Naive thymus-derived CD8-positive, alpha-beta T cell (primary cell): ENCODE results near the gene DPM2. TPM values are rescaled to one million over a fixed set of nuclear protein-coding genes. Genes with fewer than 3 reads are reported as not detected.

Source experiments
- ATAC-seq, 2 donors: fragments of 150-1000 bp; cut with Tn5 transposase in 1 of 2; sonication (Bioruptor Pico), chemical (Tn5 transposase) in 1 of 2; 1 replicate in 1 of 2; 2 replicates in 1 of 2; pipeline ENCODE4 v1.10.0; 2021; ENCODE audit warnings: mild to moderate bottlenecking in 2 of 2, moderate library complexity in 2 of 2
- POLR2A ChIA-PET: fragments of 350-600 bp; sonication (Branson Sonifier 250); formaldehyde crosslinking; loops from one replicate; lab custom pipeline; 2021; ENCODE audit warnings: antibody characterized with exemption; lab: Charles Lee
- DNase-seq, 10 donors: peaks; one replicate each; pipeline versions ENCODE4 v3.0.0 to v3.0.0-alpha.2; 2020 to 2022
- H3K27ac Mint-ChIP-seq, 10 donors: one replicate each; pipeline ENCODE4 v1.8.0; 2020 to 2022; ENCODE audit warnings: mild to moderate bottlenecking in 10 of 10, mixed read lengths in 10 of 10, moderate library complexity in 4 of 10, inconsistent platforms in 1 of 10
- H3K27me3 Mint-ChIP-seq, 5 donors: one replicate each; pipeline ENCODE4 v1.8.0; 2021 to 2022; ENCODE audit warnings: mixed read lengths in 5 of 5
- H3K36me3 Mint-ChIP-seq, 3 donors: one replicate each; pipeline ENCODE4 v1.8.0; 2020 to 2022; ENCODE audit warnings: mixed read lengths in 3 of 3, mild to moderate bottlenecking in 2 of 3, inconsistent platforms in 1 of 3
- H3K4me1 Mint-ChIP-seq, 4 donors: one replicate each; pipeline ENCODE4 v1.8.0; 2021 to 2022; ENCODE audit warnings: mixed read lengths in 4 of 4
- H3K4me3 Mint-ChIP-seq, 10 donors: one replicate each; pipeline ENCODE4 v1.8.0; 2020 to 2022; ENCODE audit warnings: mild to moderate bottlenecking in 10 of 10, mixed read lengths in 10 of 10, moderate library complexity in 6 of 10, inconsistent platforms in 1 of 10
- H3K9me3 Mint-ChIP-seq, 9 donors: one replicate each; pipeline ENCODE4 v1.8.0; 2020 to 2022; ENCODE audit warnings: mixed read lengths in 9 of 9, mild to moderate bottlenecking in 3 of 9, inconsistent platforms in 1 of 9, moderate library complexity in 1 of 9
- polyA plus RNA-seq, 3 donors: library from polyadenylated mRNA; unstranded; fragments of 300-500 nt; fragmentation: Illumina TruSeq; gene quantifications; one replicate each; pipeline ENCODE4 v1.2.3, GENCODE V29; 2021
- total RNA-seq, 8 experiments: library from RNA in 2 of 8; stranded (reverse) in 2 of 8; gene quantifications; one replicate each; pipeline ENCODE4 v1.2.3 and lab custom pipeline; 2021 to 2026

DPM2 gene
- total and polyA plus RNA-seq, 5 experiments from 2014 or later, result 28.5 to 74.6 (median 34.7) TPM

DNA sequence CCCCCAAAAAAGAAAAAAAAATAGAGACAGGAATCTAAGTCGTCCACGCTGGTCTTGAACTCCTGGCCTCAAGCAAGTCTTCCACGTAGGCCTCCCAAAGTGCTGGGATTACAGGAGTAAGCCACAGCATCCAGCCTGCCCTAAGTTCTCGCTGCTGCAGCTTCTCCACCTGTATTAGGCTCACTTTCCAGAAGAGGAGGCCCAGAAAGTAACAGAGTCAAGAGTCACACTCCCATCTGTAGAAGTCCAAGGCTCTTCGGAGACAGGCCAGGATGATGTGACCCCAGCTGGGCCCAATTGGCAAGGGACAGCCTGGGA is 41.3 kb upstream of the DPM2 start:
- H3K36me3 Mint-ChIP-seq, result peaks cover 14 to 52% (median 27%) of the 10 kb centered on the region in 3 donors
- peaks cover 35 to 73% (median 58%) of the 10 kb centered on the region in 4 donors for H3K4me1 Mint-ChIP-seq
- H3K27ac Mint-ChIP-seq, result peak overlapping the region; percentile 82 to 100 (median 94)
- peak overlapping the region; percentile 88 to 99 (median 95) for H3K4me3 Mint-ChIP-seq
- POLR2A ChIA-PET, result interaction anchor here (0.7 to 67.4 kb wide), 5 partner anchors 1 to 91 kb away, joined by 3 to 2190 read pairs (median 1266); partner anchors contain the start of genes DPM2 and EEIG1
- ATAC-seq (no peak), DNase-seq (no peak)
- H3K9me3 Mint-ChIP-seq, result no peaks in the 10 kb centered on the region
- H3K27me3 Mint-ChIP-seq, result no peaks in the 10 kb centered on the region

DNA sequence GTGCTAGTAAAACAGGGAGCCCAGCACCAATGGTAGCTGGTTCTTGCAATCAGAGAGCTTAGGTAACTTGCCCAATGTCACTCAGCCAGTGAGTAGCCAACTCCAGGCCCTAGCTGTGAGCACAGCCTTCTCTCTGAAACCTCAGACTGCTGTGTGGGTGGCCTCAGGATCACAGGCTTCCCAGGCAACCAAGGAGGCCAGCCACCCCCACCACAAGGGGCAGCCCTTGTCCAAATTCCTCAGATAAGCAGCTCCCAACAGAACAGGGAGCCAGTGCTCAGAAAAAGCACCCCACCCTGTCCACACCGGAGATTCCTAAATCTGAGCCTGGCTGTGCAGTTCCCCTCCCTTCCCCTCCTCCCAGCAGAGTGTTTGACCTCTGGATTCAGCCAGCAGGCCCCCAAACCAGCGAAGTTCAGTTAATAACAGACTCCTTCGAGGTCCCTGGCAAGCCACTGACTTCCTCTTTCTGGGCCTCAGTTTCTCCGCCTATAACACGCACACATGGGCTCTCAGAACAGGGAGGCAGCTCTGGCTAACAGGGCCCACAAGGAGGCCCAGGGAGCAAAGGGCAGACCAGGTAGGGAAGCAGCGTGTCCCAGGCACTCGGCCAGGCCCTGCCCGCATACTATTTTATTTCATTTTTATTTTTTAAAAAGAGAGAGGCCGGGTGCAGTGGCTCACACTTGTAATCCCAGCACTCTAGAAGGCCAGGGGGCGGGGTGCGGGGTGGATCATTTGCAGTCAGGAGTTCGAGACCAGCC is 40.4 kb upstream of the DPM2 start:
- Mint-ChIP-seq H3K27ac (peak overlapping the region; percentile 84 to 100 (median 96)), H3K4me3 (peak overlapping the region; percentile 87 to 99 (median 94)), H3K4me1 (peaks cover 30 to 73% (median 54%) of the 10 kb centered on the region in 4 donors), H3K9me3 (no peaks in the 10 kb centered on the region), H3K27me3 (no peaks in the 10 kb centered on the region), H3K36me3 (peaks cover 14 to 52% (median 27%) of the 10 kb centered on the region in 3 donors)
- DNase-seq (no peak), ATAC-seq (no peak)
- POLR2A ChIA-PET, result interaction anchor here (0.7 to 67.4 kb wide), 4 partner anchors 2 to 92 kb away, joined by 4 to 2190 read pairs (median 1728); partner anchors contain the start of genes DPM2 and EEIG1

DNA sequence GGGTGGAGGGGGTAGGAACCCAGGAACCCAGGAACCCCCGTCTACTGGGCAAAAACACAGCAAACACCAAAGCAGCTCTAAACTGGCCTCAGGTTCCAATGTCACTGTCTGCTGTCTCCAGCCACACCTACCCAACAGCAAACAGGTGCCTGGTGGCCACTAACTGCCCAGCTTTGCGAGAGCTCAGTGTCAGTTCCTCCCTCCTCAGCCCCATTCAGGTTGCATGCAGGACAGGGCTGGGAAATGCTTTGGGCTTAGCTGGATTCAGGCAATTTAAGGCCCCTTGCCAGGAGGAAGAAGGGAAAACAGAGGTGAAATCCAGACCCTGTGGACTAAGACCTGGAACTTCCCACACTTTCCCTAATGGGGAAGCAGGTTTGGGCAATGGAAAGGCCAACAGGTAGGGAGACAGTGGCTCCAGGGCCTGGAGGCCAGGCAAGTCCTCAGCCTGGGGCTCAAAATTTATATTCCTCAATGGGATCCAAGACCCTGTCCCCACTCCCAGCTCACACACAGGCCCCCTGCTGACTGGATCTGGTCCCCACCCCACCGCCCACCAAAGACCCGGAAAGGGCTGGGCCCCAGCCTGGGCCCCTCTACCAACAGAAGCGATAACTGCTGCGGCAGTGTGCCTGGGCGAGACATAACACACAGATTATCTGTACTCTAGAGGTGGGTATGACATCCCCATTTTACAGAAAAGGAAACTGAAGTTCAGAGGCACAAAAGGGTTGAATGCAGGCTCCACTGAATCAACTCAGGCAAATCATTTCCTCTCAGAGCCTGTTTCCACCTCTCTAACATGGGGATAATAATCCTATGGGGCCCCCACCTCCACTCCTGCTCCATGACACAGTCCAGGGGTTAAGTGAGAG is 39.6 kb upstream of the DPM2 start:
- ATAC-seq (no peak), DNase-seq (no peak)
- POLR2A ChIA-PET, result interaction anchor here (1.7 to 67.4 kb wide), 4 partner anchors 3 to 94 kb away, joined by 8 to 2190 read pairs (median 1728); partner anchors contain the start of genes DPM2 and EEIG1
- H3K9me3 Mint-ChIP-seq, result no peaks in the 10 kb centered on the region
- peaks cover 28 to 73% (median 53%) of the 10 kb centered on the region in 4 donors for H3K4me1 Mint-ChIP-seq
- H3K36me3 Mint-ChIP-seq, result peaks cover 14 to 52% (median 27%) of the 10 kb centered on the region in 3 donors
- peak overlapping the region; percentile 84 to 100 (median 96) for H3K27ac Mint-ChIP-seq
- peak overlapping the region; percentile 87 to 99 (median 94) for H3K4me3 Mint-ChIP-seq
- no peaks in the 10 kb centered on the region for H3K27me3 Mint-ChIP-seq

DNA sequence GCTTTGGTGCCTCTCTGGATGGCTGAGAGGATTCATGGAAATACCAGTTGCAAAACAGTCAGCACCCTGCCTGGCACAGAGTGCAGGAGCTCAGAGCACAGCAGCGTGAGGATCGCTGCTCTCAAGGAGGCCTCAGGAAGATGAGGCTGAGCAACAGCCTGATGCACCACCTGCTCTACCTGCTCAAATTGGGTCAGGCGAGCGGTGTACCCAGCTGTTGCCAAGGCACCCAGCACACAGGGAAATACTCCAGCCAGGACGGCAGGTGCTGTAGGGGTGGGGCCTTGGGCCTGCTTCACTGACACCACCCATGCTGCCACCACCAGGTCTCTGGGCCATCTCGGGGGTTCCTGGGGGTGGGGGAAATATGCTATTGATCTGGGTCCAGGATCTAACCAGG is 38.8 kb upstream of the DPM2 start:
- H3K4me1 Mint-ChIP-seq, result peaks cover 28 to 74% (median 54%) of the 10 kb centered on the region in 4 donors
- peak overlapping the region; percentile 92 to 100 (median 97) for H3K27ac Mint-ChIP-seq
- DNase-seq (peak in 3 of 10 donors; percentile 54 to 61 (median 57)), ATAC-seq (peak; percentile 8 to 20)
- no peaks in the 10 kb centered on the region for H3K27me3 Mint-ChIP-seq
- H3K4me3 Mint-ChIP-seq, result peak overlapping the region; percentile 87 to 99 (median 94)
- POLR2A ChIA-PET, result interaction anchor here (0.7 to 67.4 kb wide), 6 partner anchors 4 to 141 kb away, joined by 3 to 2190 read pairs (median 637); partner anchors contain the start of genes DPM2 and EEIG1
- no peaks in the 10 kb centered on the region for H3K9me3 Mint-ChIP-seq
- peaks cover 14 to 55% (median 27%) of the 10 kb centered on the region in 3 donors for H3K36me3 Mint-ChIP-seq

DNA sequence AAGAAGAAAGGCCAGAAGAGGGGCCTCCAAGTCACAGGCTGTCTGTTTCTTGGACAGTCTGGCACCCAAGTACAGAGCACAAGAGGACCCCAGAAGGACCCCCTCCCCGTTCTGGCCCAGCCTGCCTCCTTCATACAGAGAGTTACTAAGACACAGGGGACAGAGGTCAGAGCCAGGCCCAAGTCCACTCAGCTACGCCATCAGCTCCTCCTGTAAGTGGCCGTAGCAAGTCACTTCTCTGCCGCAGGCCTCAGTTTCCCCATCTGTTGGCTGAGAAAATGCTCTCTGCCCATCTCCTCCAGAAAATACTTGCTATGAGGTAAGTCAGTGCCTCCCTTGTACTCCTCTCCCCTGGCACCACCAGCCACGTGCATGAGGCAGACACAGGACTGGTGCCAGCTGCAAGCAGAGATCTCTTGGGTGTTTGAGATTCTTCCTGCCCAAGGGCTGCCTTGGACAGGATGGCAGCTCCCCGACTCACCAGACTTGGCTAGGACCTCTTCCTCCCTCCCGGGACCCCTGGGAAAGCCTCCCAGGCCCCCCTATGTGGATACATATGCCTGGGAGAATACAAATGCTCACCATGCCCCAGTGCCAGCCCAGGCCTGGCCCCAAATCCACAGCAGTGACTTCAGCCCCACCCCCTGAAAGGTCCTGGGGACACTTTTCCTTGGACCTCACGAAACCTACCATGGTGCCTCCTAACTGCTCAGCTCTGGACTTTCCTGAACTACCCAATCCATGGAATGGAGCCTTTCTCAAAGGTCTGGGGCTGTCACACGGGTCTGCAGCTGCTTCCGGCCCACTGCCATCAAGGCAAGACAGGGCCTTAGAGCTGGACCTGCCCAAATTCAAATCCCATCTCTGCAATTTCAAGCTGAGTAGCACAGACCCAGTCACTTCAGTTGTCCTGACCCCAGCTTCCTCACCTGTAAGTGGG is 38.0 kb upstream of the DPM2 start:
- Mint-ChIP-seq H3K4me1 (peaks cover 30 to 77% (median 56%) of the 10 kb centered on the region in 4 donors), H3K36me3 (peaks cover 14 to 57% (median 27%) of the 10 kb centered on the region in 3 donors), H3K9me3 (no peaks in the 10 kb centered on the region), H3K4me3 (peak overlapping the region; percentile 87 to 99 (median 94)), H3K27me3 (no peaks in the 10 kb centered on the region), H3K27ac (peak overlapping the region; percentile 92 to 100 (median 97))
- no peak for ATAC-seq
- POLR2A ChIA-PET, result interaction anchor here (0.7 to 67.4 kb wide), 10 partner anchors 4 to 142 kb away, joined by 3 to 2190 read pairs (median 5); partner anchors contain the start of genes DPM2, EEIG1, NAIF1 and PIP5KL1
- DNase-seq, result no peak

DNA sequence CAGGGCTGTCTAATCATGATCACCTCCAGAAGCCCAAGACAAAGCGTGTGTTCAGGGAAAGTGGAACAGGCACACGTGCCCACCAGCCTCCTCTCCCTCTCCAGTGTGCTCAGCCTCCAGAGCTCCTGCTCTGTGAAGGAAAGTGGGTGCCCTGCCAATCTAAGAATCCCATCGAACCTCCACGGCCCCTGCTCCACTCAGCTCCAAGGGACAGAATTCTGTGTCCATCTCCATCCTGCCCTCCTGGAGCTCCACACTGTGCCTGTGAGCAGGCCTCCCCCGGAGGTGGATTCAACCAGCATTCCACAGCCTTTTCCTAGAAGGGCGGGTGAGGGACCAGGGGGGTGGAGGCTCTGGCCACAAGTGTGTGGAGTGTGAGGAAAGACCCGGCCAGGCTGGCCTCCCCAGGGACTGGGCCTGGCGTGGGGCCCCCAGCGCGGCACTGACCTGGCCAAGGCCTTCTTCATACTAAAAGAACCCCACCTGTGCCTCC is 37.2 kb upstream of the DPM2 start:
- Mint-ChIP-seq H3K36me3 (peaks cover 12 to 64% (median 25%) of the 10 kb centered on the region in 3 donors), H3K4me3 (peak overlapping the region; percentile 87 to 99 (median 94)), H3K27me3 (no peaks in the 10 kb centered on the region), H3K4me1 (peaks cover 35 to 83% (median 65%) of the 10 kb centered on the region in 4 donors), H3K27ac (peak overlapping the region; percentile 92 to 100 (median 97)), H3K9me3 (no peaks in the 10 kb centered on the region)
- POLR2A ChIA-PET, result interaction anchor here (0.9 to 67.4 kb wide), 7 partner anchors 5 to 123 kb away, joined by 3 to 2190 read pairs (median 6); partner anchors contain the start of genes DPM2, EEIG1 and PIP5KL1
- DNase-seq, result no peak
- no peak for ATAC-seq

DNA sequence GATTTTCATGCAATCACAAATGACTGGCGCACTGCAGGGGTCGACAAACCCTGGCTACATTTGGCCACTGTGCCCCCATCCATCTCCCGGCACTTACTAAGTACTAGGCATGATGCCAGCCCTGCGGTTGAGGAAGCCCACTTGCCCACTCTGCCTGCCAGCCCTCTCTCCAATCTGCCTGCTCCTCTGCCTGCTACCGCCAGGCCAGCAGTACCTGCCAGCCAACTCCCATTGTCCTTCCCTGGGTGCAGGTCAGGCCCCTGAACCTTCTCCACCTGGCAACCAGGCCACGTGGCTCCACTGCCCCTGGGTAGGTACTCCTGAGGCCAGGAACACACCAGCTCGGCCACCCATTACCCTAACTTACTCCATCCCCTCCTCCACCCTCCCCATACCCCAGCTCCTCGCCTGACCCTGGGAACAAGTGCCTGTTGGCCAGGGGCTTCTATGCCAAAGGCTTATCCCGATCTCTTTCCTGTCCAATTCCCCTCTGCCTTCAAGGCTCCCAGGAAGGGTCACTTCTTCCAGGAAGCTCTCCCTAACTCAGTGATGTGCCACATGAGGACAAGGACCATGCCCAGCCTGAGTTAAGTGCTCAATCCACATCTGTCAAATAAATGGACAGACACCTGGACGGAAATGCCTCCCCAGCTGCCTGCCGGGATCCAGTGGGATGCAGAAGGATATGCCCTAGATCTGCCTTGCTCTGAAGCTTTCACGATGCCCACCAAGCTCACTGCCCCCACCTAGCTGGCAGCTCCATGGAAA is 36.5 kb upstream of the DPM2 start:
- Mint-ChIP-seq H3K9me3 (no peaks in the 10 kb centered on the region), H3K4me1 (peaks cover 38 to 86% (median 71%) of the 10 kb centered on the region in 4 donors), H3K27me3 (no peaks in the 10 kb centered on the region), H3K4me3 (peak overlapping the region; percentile 87 to 99 (median 94)), H3K27ac (peak overlapping the region; percentile 92 to 100 (median 96)), H3K36me3 (peaks cover 8 to 68% (median 20%) of the 10 kb centered on the region in 3 donors)
- POLR2A ChIA-PET, result interaction anchor here (1.0 to 67.4 kb wide), 4 partner anchors 6 to 93 kb away, joined by 4 to 2190 read pairs (median 1728); partner anchors contain the start of genes DPM2, EEIG1 and NAIF1
- no peak for ATAC-seq
- DNase-seq, result no peak

DNA sequence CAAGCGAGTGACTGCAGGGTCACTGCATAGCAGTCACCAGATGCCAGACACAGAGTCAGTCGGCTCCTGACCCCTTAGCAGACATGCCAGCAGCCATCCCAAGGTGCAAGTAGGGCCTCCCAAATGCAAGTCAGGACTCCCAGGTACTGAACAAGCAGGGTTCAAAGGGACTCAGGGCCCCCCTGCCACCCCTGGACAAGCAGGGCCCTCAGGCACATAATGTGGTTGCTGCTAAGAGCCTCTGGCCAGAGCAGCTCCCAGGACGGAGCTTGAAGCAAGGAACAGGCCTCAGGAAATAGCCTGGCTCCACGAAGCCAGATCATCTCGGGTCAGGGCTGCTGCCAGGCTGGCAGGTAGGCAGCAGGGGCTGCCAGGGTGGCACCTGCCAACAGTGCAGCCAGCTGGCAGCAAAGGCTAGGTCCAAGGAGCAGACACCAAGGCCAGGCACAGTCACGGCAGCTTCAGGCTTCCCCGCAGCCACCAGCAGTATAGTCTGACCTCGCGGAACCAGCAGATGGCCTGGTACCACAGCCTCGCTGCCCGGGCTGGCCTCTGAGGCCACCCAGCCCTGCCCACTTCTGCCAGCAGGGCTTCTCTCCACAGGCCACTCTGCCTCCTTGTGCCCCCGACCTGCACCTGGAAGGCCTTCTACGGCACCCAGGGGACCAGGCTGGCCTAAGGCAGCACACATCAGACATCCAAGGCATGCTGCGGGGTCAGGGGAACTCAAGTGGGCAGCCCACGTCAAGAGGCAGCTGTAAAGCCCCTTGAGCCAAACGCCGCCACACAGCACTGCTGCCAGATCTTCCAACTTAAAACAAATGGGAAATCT is 35.7 kb upstream of the DPM2 start:
- Mint-ChIP-seq H3K4me3 (peak overlapping the region; percentile 87 to 99 (median 94)), H3K9me3 (no peaks in the 10 kb centered on the region), H3K27ac (peak overlapping the region; percentile 92 to 100 (median 96)), H3K36me3 (peaks cover 4 to 67% (median 15%) of the 10 kb centered on the region in 3 donors), H3K27me3 (no peaks in the 10 kb centered on the region), H3K4me1 (peaks cover 45 to 90% (median 79%) of the 10 kb centered on the region in 4 donors)
- no peak for ATAC-seq
- no peak for DNase-seq
- POLR2A ChIA-PET, result interaction anchor here (1.0 to 67.4 kb wide), 4 partner anchors 7 to 94 kb away, joined by 4 to 2190 read pairs (median 1728); partner anchors contain the start of genes DPM2, EEIG1 and NAIF1

DNA sequence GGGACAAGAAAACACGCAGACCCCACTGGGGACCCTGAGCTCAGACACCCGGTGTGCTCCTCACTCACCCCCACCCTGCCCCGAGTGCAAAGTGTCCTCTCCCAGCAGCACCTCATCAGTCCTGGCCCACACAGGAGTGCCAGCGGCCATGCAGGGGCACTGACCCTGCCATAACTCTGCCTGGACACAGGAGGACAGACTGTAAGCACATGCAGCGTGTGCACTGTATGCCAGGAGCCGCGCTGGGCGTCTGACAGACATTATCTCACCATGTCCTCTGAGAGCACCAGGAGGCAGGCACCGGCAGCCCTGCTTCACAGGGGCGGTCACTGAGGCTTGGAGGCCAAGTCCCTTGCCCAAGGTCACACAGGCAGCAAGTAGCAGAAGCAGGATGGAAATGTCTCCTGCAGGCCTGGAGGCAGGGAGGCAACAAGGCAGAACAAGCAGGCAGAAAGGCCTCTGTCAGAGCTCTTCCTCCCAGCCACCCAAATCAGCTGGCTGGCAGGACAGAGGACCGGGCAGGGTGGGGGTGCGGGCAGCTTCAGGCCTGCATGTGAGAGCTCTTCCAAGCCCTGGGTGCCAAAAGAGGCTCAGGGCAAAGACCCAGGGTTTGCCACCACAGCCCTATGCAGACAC is 34.7 kb upstream of the DPM2 start:
- H3K27me3 Mint-ChIP-seq, result no peaks in the 10 kb centered on the region

More for the DNA sequence above, 34.7 kb upstream of the DPM2 start:
- peaks cover 4 to 59% (median 10%) of the 10 kb centered on the region in 3 donors for H3K36me3 Mint-ChIP-seq
- peak overlapping the region; percentile 87 to 99 (median 94) for H3K4me3 Mint-ChIP-seq
- H3K27ac Mint-ChIP-seq, result peak overlapping the region; percentile 92 to 100 (median 96)
- POLR2A ChIA-PET, result interaction anchor here (0.6 to 67.4 kb wide), 7 partner anchors 6 to 218 kb away, joined by 3 to 2190 read pairs (median 28); partner anchors contain the start of genes DPM2, EEIG1, NAIF1 and SLC25A25
- ATAC-seq (no peak), DNase-seq (no peak)
- no peaks in the 10 kb centered on the region for H3K9me3 Mint-ChIP-seq
- peaks cover 53 to 91% (median 88%) of the 10 kb centered on the region in 4 donors for H3K4me1 Mint-ChIP-seq
